PFSK-1 (cell line): ENCODE results near the gene CHTF18.

ENCODE experiments used
- POLR2AphosphoS5 ChIP-seq: IDR thresholded peaks from 2 replicates; pipeline ENCODE4 v1.6.1; 2012; ENCODE audit warnings: low read depth, mild to moderate bottlenecking, control low read depth, low read length, moderate library complexity
- REST ChIP-seq, 2 experiments: IDR thresholded peaks; 2 replicates each; pipeline versions ENCODE4 v1.6.1 to v1.8.0; 2011 to 2012; ENCODE audit warnings: low read depth in 2 of 2, low read length in 2 of 2, control low read depth in 1 of 2, inconsistent platforms in 1 of 2, mild to moderate bottlenecking in 1 of 2, moderate library complexity in 1 of 2; ENCODE audit not compliant: insufficient read depth in 1 of 2

- TF ChIP-seq REST (IDR thresholded peaks at IDR 0.05; ENCODE audit: insufficient read depth in 1 of 2, low read depth in 2 of 2, low read length in 2 of 2) (no peak), POLR2AphosphoS5 (no peak)
Observed at GRCh38 chr16:799948-800833, 11.8 kb downstream of the CHTF18 start, which contains the start of gene GNG13.
